ENCODE measurements around the gene CIROP.

CIROP gene

DNA sequence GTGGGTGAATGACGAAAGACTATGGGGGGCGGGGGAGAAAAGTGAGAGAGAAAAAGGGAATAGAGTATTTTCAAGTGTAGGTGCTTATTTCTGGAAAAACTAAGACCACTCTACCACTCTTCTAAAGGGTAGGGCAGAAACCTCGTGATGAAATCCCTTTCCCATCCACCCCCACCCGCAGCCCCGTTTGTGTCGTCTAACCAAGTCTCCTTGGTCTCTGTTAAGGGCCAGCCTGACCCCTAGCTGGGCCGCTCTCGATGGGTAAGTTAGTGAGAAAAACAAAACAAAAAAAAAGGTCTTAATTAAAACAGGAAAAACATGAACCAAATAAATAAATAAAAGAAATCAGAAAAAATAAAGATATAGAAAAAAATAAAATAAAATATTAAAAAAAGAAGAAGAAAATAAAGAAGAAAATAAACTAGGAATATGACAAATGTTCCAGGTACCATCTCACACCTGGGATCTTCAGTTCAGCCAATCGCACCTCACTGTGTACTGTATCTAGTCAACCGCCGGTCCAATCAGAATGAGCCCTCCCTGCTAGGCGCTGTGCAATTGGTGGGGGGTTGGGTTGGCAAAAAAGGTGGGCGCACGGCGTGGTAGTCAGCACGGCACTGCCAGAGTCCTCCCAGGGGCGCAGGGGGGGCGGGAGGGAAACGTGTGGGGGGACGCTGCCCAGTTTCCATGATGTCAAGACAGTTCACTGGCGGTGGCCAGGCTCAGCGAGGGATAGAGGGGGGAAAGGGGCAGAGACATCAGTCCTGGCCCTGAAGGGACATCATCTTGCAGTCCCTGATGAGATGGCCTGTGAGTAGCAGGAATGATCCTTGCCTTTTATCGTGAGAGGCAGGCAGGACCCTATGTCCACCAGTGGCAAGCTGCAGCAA lies 37.7 kb downstream of the CIROP start:
- DNase-seq = no peak

DNA sequence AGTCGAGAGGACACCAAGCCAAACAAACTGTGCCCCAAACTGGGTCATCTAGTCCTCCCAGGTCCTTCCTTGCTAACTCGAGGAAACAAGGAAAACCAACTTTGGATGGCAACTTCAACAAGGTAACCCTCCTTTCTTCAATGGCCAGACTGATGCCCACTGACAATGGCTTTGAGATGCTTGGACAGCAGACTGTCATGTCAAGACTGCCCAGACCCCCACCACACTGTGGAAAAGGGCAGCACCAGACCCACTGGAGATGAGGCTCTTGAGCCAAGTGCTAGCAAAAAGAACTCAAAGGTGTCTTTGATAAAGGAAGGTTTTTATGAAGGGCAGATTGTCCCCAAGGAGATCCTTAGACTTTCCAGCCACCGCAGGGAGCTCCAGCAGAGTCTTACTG lies 38.4 kb downstream of the CIROP start:
- no peak for DNase-seq

DNA sequence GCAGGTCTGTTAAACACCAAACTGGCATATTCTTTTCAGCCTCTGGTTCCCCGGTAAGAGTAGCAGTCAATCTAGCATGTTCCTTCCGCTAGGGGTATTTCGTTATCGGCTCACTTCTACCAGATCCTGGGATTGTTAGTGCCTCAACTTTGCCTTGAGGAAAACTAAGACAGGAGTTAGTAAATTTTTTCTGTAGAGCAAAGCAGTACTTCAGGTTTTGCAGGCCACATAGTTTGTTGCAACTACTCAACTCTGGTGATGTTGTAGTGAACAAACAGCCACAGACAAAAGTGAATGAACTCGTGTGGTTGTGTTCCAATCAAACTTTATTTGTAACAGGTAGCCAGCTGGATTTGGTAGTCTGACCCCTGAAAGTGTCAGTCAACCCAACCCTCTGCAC lies 41.2 kb downstream of the CIROP start:
- no peak for DNase-seq

DNA sequence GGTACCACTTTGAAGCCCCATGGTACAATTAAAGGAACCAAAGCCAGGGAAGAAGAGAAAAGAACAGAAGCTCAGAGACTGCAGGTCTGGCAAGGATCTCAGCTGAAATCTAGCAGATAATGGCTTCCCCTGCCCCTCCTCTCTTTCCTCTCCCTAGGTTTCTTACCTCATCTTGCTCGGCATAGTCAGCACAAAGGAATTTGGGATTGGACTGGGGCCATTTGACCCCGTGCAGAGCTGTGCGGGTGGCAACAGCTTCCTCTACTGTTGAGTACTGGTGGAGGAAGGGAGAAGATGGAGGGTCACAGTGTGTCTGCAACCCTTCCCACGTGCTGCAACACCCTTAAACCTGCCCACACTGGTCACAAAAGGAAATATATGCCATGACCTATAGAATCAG lies 42.8 kb downstream of the CIROP start:
- no peak for DNase-seq

DNA sequence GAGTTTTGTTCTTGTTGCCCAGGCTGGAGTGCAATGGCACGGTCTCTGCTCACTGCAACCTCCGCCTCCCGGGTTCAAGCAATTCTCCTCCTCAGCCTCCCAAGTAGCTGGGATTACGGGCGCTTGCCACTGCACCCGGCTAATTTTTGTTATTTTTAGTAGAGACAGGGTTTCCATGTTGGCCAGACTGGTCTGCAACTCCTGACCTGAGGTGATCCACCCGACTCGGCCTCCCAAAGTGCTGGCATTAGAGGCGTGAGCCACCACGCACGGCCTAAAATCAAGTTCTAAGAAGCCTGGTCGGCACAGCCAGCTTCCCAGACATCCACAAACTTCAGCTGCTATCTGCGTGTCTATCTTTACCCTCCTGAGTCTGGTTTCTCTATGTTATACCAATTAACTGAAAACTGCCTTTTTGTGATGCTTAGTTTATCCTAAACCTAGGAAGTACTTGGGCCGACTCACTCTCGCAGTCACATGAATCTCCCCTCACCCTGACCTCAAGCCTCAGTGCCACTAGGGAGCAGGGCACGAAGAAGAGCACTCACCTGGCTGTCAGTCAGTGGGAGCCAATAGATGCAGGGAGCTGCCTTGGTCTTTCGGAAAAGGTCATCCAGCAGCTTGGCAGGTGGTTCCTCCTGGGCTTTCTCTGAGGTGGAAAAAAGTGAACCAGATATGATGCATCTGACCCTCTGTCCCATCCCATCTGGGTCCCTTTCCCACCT lies 44.1 kb downstream of the CIROP start:
- DNase-seq = no peak

DNA sequence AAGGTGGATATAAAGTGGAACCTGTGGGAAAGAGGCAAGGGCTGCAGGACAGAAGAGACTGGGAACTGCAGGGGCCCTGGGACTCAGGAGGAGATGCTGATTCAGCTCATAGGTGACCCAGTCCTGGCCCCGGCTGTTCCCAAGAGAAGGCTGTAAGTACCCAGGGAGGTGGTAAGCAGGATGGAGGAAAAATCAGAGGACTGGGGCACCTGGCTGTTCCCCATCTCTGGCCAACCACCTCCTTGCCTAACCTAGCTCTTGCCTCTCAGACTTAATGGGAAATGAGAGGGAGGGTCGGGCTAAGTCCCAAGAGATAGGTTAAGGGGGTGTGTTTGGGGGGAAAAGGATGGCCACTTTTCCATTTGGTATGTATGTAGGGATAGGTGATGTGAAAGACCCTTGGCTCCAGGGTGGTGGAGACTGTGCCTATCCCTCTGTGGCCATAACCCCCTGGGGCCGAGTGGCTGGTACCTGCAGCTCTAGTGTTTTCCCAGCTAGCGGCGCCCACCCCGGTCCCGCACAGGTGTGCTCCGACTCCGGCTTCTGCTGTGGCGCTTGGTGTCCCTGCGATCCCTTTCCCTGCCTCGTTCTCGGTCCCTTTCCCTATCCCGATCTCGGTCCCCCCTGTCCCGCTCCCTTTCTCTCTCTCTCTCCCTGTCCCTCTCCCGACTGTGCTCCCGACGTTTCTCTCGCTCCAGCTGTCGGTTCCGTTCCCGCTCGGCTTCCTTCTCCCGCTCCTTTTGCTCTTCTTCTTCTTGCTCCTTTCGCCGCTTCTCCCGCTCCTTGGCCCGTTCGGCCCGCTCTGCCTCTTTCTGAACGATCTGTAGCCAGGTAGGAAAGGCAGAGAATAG lies 45.9 kb downstream of the CIROP start:
- peak; percentile 28 for DNase-seq

DNA sequence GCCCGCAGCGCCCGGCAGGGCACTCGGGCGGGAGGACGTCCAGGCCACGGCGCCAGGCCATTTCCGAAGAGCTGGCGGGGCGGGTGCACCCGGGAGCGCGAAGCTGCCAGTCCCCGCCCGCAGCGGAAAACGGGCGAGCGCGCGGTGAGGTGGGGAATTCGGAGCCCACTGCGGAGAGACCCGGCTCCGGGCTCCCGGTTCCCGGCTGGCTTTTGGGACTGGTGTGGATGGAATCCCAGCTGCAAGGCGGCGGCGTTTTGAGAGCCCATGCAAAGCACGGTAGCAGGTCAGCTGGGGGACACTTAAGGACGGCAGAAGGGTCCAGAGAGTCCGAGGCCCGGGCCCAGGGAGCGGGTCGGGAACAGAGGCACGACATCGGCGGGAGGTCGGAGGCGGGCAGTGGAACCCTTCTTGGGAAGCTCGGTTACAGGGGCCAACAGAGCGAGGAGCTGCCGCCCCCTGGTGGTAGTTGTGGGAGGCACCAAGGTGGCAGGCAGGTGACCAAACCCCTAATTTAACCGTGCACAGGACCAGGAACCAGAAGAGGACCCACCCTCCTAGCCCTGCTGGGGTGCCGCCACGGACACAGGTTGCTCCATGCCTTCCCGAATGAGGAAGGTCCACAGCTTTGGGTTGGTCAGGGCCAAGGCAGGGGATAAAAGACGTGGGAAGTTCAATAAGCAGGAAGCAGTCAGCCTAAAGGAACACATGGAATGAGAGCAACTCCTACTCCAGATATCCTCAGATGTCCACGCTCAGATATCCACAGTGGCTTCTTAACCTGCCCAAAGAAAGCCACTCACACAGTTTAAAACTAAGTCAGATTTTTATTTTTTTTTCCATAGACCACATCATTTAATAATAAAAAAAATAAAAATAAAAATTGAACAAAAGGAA lies 46.8 kb downstream of the CIROP start:
- peak; percentile 96 for DNase-seq

DNA sequence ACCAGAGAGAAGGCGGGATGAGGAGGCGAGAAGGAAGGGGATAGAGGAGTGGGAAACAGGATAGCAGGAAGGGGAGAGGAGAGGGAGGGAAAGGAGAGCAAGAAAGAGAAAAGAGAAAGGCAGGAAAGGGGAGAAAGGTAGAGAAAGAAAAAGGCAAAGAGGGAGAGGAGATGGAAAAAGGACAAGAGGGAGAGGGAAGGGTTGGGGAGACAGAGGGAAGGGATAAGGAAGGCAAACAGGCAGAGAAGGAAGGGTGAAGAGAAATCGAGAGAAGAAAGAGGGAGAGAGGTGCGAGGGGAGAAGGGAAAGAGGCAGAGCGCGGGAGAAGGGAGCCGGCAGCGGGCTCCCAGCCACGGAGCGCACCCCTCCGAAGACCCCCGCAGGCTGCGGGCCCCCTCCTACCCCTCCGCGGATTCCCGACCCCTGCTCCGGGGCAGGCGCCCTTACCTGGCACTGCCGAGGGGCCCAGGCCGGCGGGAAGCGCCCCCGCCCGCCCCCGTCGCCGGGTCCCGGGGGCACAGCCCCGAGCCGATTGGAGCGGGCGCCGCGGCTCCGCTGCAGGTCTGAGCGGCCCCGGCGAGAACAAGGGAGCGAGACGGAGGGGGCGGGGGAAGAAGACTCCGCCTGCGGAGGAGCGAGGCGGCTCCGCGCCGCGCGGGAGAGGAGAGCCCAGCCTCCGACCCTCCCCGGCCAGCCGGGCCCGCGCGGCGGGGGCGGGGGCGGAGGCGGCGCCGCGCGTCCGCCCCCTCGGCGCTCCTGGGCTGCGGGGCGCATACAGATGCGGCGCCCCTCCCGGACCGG lies 47.6 kb downstream of the CIROP start, which contains the start of gene CDH24:
Gene CDH24 (minus strand): TSS at position 565 of the 801 bp plus-strand sequence. CDS start 1,787 bp downstream, outside the sequence.
- DNase-seq = peak; percentile 69

DNA sequence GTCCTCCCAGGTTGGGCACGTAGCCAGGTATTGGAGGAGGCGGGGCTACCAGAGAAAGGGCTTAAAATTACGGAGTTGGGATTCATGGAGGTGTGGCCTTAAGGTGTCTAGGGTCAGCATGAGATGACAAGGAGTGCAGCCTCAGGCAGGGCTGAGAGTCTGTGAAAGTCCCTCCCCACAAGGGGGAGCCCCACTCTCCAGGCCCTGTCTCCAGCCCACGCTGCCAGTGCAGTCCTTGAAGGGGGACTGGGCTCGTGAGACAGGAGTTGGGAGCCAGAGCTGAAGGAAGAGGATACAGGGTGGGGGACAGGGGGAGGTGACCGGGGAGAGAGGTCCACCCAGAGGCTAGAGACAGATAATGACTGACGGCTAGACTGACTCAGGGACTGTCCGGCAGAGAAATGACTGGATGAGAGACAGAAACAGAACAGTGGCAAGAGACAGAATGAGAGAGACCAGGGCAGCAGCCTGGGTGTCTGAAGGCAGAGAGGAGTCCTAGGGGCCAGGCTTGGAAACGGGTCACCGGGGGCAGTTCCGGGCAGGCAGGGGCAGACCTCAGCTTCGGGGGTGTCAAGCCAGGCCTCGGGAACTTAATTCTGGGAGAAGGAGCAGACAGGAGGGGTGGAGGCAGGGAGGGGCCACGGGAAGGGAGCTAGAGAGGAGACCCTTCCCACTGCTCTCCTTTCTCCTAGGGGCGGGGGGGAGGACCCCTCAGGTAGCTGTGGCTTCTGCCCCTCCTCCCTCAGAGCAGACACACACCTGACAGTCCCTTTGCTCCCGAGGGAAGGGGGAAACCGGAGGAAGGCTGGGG lies 48.4 kb downstream of the CIROP start:
- DNase-seq = peak; percentile 42

DNA sequence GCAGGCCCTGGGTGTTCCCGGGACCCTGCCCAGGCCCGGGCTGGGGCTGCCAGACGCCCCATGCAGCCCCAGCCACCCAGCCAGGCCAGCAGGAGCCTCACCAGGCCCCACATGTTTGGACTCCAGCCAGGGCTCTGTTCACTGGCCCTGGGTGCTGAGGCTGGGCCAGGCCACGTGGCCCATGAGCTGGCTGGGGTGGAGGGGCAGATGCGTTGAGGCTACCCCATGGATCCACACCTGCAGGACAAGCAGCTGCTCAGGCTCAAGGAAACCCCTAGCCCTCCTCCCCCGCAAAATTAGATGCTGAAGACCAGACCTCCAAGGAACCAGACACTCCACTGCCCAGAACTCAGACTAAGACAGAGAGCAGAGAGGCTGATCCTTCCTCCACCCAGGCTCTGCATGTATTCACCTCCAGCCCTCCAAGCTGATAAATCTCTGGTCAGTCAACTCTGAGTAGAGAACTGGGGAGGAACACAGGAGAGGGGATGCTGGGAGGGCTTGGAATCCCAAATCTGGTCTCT lies 49.1 kb downstream of the CIROP start:
- peak; percentile 30 for DNase-seq

DNA sequence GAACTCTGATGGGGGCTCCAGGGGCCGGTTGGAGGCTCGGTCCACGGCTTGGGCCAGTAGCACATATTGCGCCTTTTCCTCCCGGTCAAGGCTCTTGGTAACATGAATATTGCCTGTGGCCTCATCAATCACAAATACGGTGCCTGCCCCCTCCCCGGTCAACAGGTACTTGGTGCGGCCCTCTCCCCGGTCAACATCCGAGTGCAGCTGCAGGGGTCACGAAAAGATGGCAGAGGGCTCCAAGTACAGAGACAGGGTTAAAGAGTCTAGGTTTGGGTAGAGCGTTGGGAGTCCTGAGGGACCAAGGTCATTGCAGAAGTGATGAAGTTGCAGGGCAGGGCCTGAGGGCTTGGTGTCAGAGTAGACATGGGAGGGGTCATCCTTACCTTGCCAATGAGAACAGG lies 49.6 kb downstream of the CIROP start:
- no peak for DNase-seq

DNA sequence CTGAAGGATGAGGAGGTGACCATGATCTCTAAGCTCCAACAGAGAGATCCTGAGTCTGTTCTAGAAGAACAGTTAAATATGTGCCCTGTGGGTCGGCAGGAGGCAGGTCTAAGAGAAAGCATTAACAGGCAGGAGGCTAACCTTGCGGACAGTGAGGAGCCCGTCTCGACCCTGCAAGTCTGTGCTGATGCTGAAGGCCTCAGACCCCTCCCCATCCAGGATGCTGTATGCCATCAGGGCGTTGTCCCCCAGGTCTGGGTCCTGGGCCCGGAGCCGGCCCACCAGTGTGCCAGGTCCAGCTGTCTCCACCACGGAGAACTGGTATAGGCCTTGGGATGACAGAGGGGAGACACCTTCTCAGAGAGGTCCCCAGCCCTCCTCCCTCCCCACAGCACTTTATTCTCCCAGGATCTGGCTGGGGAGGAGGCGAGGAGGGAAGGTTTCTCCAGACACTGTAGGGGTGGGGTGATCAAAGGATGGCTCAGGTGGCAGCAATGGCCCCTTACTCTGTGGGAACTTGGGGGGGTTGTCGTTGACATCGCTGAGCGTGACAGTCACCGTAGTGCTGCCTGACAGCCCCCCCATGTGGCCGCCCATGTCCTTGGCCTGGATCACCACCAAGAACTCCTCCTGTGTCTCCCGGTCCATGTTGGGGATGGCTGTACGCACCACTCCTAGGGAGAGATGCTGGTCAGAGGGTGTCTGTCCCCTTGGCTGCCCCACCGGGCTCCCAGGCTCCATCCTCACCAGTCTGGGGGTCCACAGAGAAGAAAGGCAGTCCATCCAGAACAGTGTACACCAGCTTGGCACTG lies 50.6 kb downstream of the CIROP start:
- DNase-seq = no peak

DNA sequence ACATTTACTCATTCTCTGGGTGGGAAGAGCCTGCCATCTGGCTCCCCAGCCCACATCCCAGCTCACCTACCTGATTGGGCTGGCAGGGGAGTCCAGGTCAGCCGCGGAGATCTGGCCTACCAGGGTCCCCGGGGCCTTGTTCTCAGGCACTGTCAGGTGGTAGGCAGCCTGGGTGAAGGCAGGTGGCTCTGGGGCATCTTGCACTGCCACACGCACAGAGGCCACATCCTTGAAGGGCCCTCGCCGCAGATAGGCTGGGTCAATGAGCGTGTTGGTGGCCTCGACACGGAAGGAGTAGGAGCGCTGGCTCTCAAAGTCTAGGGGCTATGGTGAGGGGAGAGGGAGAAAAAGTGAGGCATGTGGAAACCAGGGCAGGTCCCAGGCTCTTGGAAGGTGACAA lies 51.4 kb downstream of the CIROP start:
- no peak for DNase-seq

DNA sequence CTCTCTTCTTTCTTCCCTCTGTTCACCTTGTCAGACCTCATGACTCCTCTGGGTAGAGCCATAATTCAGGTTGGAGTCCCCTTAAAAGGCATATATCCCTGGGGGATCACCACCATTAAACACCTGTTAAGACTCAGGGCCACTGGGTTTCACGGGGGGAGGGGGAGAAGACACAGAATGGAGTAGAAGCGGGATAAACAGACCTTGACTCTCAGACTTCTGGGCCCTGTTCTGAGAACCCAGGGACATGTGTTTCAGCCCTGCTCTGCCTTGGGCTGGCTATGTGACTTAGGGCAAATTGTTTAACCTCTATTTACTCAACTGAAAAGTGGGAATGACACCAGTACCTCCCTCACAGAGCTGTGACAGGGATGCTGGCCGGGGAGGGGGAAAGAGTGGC lies 52.1 kb downstream of the CIROP start:
- DNase-seq = no peak

DNA sequence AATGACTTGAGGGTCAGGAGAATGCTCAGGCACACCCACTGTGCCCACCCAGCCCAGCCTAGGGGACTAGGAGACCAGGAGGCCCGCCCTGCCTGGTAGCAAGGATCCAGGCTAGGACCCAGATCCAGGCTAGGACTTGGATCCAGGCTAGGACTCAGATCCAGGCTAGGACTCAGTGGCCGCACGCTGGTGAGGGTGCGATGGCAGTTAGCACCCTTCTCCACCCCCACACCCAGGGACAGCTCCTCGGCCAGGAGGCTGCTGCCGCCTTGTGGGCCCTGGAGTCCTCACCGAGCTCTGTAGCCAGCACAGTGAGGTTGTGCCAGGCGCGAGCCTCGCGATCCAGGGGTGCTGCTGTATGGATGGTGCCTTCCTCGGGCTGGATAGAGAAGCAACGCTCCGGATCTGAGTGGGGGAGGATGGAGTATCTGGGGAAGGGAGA lies 52.6 kb downstream of the CIROP start:
- DNase-seq = peak; percentile 32

DNA sequence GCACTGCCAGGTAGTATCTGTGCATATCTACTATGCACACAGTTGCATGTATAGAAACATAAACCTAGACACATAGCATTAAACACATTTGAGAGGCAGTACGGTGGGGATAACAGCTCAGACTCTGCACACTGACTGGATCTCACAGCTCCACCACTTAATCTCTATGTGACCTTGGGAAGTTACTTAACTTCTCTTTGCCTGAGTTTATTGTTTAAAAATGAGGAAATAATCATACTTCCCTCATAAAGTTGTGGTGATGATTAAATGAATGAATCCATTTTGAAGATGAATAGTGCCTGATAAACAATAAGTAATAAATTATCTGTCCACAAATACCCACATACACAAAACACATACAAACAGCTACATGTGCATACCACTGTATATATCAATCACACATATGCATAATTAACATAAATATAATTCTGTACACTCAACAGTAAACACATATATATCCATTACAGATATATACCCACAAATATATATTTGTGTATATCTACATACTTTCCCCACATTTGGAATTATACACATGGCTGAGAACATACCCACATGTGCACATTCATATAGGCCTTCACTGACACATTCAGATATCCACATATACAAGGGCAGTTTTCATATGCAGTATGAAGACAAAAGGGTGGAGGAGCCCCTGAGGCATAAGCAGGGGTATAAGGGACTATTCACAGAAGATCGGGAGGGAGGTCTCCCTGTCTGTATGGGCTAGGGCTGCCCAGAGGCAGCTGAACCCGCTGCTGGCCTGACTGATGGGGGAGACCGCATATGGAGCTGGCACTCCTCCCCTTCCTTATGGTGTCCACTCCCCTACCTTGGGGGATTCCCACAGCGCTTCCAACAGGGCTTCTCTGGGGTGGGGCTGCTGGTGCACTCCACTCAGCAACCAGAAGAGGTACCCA lies 53.4 kb downstream of the CIROP start:
- DNase-seq = no peak
